GM15510 (cell line): ENCODE measurements around the gene TNFRSF4.

Experiments used
- POLR2A ChIP-seq: IDR thresholded peaks from 3 replicates; pipeline ENCODE4 v1.6.1; 2011; ENCODE audit warnings: borderline replicate concordance; ENCODE audit not compliant: insufficient read length; ENCODE audit errors: extremely low read depth

The TNFRSF4 gene

DNA sequence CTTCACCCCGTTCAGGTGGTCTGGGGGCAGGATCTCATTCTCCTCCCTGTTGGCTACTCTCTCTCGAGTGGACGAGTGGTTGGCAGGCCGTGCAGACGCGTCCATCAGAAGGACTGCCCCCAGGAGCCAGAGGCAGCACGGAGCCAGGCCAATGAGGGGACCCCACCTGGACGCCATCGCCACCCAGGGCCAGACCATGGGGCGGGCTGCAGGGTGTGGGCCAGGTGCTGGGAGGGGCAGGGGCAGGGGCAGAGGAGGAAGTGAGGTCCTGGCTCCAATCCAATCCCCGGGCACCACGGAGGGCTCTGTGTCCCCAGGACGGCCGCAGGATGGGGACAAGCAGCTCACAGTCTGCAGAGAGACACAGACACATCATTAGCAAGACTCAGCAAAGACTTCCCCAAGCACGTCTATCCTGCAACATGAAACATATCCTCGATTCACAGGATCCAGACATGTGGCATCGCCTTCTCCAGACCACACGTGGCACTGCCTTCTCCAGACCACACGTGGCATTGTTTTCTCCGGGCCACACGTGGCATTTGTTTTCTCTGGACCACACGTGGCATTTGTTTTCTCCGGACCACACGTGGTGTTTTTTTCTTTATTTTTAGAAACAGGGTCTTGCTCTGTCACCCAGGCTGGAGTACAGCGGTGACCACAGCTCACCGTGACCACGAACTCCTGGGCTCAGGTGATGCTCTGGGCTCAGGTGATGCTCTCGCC, 14.8 kb upstream of the TNFRSF4 start:
- TF ChIP-seq POLR2A, result no peak

DNA sequence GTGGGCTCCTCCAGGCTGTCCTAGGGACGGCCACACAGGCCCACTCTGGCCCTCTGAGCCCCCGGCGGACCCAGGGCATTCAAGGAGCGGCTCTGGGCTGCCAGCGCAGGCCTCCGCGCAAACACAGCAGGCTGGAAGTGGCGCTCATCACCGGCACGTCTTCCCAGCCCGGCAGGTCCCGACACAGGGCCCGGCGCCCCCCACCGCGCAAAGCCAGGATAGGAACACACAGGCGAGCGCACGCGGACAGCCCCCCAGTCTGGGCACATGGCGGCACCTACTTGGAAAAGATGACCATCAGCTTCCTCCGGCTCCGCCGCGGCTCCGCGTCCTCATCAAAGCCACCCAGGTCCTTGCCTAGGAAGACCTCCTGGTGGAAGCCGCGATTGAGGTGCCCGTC, 14.2 kb upstream of the TNFRSF4 start:
- TF ChIP-seq POLR2A, result no peak

DNA sequence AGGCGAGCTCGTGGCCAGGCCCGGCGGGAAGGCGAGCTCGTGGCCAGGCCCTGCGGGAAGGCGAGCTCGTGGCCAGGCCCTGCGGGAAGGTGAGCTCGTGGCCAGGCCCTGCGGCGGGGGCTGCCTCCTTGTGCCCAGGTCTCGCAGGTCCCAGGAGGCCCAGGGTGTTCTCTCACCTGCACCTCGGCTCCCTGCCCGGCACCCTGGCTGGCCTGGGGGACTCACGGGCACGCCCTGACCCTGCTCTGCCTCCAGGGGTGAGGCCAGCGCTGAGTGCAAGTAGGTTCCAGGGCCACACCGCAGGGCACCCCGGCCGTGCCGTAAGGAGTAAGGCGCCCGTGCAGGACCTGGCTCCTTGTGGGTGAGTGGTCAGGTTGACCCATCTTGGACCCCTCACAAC, 13.4 kb upstream of the TNFRSF4 start:
- no peak for TF ChIP-seq POLR2A

DNA sequence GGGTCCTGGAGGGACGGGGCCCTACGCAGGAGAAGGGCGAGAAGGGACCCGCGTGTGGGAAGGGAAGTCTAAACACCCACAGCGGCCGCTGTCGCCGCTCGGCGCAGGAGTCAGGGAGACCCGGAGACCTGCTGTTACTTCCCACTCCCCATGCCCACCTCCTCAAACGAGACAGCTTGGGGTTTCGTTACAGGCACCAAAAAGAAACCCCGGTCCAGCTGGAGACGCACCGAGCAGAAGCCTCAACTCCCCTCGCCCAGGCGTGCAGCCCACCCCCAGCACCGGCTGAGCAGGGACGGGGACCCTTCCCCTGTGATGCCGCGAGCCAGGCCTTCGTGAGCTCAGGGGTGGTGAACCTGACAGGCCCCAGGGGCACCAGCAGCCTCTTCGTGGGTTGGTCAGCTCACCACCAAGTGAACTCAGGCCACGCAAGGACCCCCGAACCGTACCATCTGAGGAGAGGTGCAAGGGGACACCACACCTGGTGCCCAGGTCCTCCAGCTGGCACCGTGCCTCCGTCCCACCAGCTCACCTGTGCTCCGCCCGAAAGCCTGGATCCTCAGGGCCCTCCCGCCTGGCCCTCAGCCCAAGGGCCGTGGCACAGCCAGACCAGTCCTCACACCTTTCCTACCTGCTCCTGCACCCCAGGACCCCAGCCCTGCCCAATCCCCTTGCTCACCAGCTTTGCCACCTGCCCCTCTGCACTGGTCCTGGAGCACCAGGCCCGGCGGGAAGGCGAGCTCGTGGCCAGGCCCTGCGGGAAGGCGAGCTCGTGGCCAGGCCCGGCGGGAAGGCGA, 12.8 kb upstream of the TNFRSF4 start:
- TF ChIP-seq POLR2A, result no peak

DNA sequence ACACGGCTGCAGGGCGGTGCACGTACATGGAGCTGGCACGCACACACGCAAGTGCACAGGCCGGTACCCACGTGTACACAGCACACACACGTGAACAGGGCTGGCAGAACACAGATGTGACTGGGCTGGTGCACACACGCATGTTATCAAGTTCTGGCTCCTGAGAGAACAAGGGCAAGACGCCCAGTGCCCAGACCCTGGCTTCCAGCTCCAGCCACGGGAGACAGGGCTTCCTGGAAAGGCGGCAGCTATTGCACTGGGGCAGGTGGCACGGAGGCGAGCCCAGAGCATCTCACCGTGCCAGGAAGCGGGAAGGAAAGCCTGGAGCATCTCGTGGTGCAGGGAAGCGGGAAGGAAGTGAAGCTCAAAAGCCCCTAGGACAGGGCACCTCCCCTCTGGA, 12.0 kb upstream of the TNFRSF4 start:
- TF ChIP-seq POLR2A, result no peak

DNA sequence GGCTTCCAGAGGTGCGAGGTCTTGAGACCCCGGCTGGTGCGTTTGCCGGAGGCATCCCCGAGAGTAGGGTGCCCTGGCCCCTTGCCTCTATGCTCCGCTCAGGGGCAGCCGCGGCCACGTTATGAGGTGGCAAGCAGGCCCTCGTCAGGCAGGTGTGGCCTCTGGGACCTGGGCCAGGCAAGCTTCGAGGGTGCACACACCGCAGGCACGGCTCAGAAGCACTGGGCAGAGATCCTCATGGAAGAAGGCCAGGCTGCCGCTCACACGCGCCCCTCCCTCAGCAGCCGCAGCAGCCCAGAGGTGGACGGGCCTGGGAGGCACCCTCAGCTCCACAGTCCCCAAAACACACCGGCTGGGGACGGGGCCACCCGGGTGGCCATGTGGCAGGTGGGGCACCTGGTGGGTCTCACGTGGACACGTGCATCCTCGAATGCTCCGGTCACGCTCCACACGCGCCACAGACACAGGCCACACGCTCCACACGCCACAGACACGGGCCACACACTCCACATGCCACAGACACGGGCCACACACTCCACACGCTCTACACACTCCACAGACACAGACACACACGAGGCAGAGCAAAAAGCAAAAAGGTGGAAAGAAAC, 11.4 kb upstream of the TNFRSF4 start:
- no peak for TF ChIP-seq POLR2A

DNA sequence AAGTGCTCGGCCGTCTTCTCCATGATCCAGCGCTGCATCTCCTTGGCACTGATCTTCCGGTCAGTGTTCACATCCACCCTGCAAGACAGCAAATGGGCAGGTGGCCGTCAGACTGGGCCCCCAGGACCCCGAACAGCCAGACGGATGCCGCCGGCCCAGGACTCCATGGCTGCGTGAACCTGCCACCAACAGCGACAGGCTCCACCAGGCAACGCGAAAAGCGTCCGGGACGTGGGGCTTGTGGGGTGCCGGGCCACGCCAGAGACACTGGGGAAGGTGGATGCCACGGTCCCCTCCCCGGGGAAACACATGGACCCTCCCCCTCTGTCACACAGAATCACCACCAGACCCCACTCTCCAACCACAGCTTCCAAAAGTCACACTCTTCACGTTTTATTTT, 9.9 kb upstream of the TNFRSF4 start:
- TF ChIP-seq POLR2A, result no peak

DNA sequence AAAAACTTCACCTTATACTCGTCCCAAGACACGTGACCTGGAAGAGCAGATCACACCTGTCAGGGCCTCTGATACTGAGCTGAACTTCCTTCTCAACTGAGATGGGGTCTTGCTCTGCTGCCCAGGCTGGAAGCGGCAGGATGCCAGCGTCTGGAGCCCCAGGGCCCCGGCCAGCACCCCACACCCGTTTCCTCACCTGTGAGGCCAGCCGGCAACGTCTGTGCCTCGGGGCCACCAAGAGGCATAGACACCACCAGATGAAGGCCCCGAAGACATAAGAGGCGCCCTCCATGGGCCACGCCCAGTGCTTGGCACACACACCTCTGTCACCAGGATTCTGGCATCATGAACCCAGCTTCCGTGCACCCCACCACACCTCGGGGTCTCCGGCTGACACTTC, 9.4 kb upstream of the TNFRSF4 start:
- TF ChIP-seq POLR2A, result no peak

DNA sequence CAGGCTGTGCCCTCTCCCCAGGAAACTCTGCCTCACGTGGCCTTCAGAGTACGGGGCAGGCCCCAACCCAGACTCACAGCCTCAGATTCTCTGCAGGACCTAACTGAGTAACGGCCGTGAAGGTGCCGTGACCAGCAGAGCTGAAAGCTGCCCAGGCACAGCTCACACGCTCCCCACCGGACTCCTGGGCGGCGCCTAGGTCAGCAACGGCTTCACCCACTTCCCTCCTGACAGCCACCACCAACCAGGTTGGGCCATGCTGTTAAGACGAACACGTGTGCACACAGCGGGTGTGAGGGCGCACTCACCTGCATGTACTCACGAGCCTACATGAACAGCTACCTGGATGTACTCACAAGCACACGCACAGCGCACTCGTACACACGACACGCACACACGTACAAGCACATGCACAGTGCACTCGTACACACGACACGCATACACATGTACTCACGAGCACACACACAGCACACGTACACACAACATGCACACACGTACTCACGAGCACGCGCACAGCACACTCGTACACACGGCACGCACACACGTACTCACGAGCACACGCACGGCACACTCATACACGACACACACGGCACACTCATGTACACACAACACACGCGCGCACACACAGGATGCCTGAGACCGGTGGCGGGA, 8.7 kb upstream of the TNFRSF4 start:
- TF ChIP-seq POLR2A, result no peak

DNA sequence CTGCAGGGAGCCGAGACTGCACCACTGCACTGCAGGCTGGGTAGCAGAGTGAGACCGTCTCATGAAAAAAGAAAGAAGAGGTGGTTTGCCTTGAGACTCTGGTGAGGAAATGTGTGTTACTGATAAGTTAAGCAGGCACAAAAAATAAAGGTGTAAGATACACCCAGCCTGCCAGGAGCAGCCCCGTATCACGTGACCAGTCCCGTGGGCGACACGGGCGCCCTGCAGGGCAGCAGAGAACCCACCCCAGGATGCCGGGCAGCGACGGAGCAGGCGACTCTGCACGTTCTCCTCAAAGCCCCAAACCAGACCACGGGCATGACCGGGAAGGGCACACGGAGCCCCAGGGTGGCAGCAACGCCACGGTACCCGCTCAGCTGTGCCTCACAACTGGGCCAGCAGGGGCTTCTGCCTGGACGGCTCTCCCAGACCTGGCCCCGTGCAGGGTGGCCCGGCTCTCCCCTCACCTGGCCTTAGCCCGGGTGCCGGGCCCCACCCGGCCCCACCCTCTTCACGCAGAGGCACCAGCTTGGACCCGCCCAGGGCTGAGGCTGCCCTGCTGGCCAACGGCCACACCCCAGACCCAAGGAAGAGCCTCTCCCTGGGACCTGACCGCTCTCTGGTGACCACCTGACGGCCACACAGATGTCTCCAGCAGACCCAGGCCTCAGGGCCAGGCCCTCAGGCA, 8.1 kb upstream of the TNFRSF4 start:
- TF ChIP-seq POLR2A, result no peak

DNA sequence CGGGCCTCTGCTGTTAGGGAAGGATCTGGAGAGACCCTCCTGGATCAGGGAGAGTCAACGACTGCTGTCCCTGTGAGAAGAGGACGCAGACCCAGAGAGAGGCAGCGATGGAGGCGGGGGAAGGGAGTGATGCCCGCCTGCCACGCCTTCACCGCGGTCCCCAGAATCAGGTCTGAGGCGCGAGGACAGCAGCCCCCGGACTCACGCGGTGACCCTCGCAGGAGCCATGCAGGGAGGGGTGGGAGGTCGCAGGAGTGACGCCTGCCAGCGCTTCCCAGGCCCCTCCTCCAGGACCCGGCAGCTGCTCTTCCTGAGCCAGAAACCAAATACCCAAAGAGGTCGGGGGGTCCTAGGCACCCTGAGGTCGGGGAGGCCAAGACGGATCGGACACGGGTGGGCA, 6.2 kb upstream of the TNFRSF4 start:
- TF ChIP-seq POLR2A, result no peak

DNA sequence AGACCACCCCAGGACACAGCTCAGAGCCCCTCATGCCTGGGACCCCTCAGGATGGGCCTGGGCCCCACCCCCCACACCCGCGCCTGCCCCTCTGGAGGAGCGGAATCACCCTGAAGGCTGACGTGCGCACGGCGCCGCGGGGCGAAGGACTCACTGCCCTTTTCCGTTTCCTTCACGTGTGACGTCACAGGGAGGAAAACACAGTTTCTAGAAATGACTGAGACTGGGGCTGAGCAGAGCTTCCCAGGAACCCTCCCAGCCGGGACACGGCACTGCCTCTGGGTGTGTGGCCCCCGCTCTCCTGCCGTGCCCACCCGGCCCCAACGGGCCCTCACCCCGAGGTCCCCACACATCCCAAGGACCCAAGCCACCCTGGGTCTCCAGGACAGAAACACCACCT, 5.4 kb upstream of the TNFRSF4 start:
- no peak for TF ChIP-seq POLR2A

DNA sequence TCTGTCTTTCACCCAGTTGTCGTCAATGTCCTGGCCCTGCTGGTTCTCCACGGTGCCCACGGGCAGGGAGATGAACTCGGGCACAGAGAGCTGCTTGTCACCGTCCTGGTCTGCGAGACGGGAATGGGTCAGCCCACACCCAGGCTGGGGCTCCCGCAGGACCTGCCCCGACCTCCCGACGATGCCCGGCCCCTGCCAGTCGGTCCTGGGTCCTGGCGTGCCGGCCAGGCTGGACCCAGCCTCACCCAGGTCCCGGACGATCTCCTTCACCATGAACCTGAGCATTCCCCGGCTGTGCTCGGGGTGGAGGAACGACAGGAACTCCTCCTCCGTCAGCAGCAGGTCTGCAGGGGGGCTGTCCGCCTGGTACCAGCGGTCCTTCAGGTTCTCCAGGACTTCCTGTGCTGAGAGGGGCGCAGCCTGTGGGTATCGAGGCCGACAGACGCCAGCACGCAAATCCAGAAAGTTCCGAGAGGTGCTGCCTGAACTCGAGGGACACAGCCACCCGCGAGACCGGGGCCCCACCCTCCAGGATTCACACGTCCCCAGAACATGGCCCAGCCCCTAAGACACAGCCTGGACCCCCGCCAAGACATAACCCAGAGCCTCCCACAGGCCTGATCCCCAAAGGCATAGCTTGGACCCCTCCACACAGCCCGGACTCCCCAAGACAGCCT, 4.7 kb upstream of the TNFRSF4 start:
- TF ChIP-seq POLR2A, result no peak
